NCI-H526 treated with DMSO at 0.1 percent for 48 hours (cell line): ENCODE data around the gene EFNA2.

Experiments
- DNase-seq: peaks from one replicate; lab custom pipeline; 2025; lab: John Stamatoyannopoulos, UW

The EFNA2 gene

DNA sequence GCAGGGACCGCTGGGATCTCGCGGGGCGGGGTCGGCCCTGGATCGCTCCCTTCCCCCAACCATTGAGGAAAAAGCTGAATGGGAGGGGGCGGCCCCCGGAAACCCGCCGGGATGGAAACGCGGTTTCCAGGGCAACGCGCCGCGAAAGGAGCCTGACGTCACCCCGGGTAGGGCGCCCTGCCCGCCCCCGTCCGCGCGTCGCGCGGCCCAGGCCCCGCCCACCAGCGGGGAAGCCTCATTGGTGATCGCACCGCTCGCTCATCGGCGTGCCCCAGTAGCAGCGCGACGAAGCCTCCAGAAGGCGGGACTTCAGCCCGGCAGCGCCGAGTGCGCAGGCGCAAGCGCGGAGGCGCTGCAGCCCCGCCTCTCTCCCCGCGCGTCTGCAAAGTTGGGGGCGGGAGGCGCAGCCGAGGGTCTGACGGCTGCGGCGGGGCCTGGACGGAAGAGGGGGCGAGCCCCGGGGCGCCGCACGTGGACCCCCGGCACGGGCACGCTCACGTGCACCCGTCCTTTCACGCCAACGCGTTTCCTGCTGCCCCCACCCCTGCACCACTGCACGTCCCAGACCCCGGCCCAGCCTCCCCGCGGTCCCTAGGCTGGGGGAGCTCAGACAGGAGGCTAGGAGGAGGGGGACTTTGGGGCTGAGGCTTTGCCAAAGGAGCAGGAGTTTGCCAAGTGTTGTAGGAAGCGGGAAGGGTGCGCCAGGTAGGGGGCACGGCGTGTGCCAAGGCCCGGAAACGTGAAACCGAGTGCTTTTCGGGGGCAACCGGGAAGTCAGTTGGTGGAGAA, 24.7 kb upstream of the EFNA2 start:
- peak; percentile 60 for DNase-seq

DNA sequence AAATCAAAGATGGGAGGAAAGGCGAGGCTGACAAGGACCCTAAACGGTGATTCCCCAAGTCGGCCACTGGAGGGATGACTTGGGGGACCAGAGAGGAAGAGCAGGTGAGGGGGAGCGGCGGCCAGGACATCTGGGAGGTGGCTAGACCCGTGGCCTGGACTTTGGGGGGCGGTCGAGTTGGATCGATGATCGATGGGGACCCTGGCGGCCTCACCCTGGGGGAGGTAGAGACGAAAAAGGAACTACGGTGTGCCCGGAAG, 24.2 kb upstream of the EFNA2 start:
- no peak for DNase-seq

- DNase-seq: no peak
These were observed 23.7 kb upstream of the EFNA2 start for GRCh38 chr19:1261798-1262622.

DNA sequence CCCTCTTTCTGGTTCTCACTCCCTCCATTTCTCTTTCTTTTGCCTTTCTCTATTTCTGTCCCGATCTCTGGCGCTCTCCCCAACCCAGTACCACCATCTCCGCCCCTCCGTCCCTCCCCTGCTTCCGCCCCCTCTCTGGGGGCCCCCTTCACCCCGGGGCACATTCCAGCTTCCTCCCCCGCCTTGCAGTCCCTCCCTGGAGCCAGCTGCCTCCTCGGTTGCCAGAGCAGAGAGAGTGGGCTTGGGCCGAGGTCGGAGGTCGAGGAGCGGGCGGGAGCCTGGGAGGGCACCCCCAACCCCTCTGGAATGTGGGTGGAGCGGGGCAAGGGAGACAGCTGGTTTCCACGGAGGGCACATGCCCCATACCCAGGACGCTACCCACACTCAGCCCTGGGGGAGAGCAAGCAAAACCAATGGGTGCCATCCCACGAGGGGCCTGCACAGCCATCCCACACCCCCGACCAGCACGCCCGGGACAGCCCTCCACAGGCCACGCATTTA, 23.0 kb upstream of the EFNA2 start:
- DNase-seq: no peak

DNA sequence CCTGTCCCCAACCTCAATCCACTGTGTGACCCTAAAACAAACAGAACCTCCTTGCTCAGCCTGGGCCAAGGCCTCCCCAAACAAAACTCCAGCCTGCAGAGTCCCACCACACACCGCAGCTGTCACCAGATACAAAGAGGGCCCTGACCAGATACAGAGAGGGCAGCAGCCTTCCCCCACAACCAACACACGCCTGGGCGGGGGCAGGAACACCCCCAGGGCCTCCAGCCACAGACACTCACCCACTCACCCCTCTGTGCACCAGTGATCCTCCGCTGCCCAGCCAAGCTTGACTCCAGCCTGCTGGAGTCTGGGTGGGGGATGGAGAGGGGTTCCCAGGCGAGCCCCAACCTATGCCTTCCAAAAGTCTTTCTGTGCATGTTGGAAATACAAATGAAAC, 22.5 kb upstream of the EFNA2 start:
- no peak for DNase-seq

DNA sequence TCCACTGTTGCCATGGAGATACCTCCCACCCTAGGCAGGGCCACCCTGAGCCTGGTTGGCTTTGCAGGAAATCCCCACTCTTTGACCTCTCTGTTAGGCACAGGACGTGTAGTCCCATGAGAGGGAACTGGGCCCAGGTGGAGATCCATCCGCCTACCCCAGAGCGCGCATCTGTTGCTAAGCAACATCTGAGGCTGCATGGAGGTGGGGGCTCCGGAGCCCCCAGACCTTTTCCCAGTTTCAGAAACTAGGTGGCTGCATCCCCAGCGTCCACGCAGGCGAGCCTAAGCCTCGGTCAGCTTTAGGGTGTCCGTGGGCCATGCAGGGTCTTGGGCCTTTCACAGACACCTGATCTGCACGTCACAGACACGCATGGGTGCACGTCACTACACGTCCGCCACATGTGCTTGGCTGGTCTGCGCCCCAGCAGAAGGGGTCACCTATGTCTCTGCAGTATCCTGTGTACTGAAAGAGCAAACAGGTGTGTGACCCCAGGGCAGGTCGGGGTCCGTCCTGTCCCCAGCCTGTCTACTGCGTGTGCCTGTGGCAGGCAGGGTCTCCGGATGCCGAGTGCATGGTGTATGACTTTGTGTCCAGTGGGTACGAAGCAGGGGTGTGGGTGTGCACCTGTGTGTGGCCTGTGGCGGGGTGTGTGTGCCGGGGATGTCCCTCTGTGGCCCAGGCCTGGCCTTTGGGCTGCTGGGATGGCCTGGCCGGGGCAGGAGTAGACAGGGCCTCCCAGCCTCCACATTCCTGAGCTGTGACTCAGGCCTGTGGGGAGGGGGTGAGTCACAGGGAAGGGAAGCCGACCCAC, 20.7 kb upstream of the EFNA2 start:
- DNase-seq: no peak

DNA sequence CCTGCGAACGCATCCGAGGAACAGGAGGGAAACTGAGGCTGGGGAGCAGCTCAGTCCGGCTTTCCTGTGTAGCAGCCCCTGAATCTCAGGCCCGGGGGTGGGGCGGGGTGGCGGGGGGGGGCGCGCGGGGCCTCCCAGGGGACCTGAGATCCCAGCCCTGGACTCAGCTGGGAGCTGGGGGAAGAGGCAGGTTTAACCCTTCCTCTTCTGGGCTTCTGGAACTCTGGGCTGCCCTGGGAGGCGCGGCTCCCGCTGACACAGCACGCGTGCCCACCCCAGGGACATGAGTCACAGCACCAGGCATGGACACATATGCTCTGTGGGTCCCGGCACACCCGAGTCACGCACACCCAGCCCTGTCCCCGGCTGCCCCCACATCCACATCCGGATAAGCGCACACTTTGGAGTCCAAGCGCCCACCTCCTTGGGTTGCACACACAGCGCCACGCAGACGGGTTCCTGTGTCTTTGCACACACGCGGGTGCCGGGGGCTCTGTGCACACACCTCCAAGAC, 20.0 kb upstream of the EFNA2 start:
- no peak for DNase-seq

DNA sequence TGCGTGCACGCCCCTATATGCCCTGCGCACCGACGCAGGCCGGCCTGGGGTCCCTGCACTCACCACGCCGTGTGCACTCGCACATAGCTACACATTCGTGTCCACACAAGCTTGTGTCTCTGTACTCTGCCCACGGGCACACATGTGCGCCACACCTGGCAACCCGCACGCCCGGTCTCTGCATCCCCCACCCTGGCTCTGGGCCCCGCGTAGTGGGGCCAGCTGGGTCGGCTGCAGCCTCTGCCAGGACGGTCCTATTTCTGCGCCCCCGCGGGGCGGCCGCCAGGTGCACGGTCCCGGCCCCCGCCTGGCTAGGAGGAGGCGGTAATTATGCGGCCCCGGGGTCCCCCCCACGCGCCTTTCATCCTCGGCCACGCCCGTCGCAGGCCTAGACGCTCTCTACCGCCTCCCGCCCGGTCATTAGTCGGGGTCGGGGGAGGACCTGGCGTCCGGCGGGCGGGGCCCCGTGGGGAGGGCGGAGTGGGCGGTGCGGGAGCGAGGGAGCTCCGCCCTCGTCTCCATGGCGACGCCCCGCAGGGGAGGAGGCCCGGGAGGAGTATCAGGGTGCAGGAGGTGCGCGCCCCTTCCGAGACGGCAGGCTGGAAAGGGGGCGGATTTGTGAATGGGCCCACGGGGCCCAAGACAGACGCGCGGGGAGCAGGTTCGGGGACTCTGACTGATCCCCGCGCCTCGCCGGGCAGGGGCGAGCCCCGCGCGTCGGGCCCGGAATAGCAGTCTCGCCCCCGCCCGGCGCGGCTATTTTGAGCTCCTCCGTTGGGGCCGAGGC, 19.4 kb upstream of the EFNA2 start:
- DNase-seq: no peak

- no peak for DNase-seq
These were observed 18.7 kb upstream of the EFNA2 start for GRCh38 chr19:1266916-1267476.

DNA sequence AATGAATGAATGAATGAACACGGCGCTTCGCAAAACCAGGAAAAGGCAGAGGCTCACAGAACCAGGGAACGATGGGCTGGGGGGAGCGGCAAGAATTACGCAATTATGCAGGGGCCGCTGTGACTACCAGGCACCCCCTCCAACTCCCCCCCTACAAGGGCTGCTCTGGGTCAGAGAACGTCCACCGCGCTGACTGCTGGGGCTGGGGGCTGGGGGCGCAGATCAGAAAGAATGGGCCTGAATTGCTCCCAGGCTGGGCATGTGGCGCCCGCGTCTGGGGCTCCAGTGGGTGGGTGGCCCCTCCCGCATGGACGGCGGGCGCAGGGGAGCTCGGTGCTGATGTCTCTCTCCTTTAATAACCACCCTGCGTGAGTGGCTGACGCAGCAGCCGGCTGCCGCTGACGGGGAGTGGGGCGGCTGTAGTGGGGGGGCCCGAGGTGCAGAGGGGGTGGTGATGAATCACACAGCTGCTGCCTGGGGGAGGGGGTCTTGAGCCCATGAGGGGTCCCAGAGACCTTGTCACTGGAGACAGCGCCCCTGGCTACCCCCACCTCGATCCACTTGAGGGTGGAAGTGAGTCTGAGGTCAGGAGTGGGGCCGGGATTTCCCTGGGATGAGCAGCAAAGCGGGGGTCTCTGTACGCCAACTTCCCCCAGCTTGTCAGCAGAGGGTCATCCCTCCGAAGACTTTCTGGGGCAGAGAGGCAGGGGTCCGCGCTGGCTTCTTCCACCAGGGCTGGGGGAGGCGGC, 18.0 kb upstream of the EFNA2 start:
- DNase-seq: no peak

DNA sequence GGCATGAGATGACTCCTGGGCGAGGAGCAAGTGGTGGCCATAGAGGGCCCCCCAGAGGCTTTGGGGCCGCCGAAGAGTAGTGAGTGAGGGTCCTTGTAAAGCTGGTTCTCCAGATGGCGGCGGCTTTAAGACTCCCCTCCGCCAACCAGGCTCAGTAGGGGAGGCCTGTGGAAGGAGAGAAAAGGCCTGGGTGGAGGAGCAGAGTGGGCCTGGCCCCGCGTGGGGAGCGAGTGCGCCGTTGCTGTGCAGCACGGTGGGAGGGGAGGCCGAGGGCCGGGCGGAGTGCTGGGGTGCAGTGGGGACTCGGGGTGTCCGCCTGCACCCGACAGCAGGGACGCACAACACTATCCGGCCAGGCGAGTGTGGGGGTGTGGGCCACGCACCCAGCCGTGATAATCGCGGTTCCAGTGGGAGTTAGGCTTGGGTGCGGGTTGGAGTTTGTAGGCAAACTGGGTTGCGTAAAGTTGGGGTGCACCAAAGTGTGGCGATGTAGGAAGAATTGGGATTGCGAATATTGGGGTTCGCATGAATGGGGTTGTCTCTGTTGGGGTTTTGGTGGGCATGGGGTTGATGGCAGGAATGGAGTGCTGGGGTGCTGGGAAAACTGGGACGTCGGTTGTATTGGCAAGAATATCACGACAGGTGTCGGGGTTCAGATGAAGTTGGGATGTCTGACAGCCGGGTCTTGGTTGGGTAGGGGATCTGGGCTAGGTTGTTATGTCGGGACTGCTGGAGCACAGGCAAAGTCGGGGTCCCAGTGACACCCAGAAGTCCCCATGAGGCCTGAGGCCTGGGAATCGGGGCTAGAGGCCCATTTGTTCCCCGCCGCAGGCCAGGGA, 17.2 kb upstream of the EFNA2 start:
- DNase-seq: no peak

DNA sequence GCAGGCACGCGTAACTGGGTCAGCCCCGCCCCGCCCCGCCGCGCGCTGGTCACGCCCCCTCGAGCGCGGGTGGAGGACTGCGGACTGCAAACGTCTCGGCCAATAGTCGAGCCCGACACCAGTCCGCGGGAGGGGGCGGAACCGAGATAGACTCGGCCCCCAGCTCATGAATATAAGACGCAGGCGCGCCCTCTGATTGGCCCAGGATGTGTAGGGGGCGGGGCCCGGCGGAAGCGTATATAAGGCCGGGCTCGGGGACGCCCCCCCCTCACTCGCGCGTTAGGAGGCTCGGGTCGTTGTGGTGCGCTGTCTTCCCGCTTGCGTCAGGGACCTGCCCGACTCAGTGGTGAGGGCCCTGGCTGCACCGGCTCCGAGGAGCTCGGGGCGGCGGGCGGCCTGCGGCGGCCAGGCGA, 16.6 kb upstream of the EFNA2 start, which contains the start of gene CIRBP:
Gene CIRBP (plus strand): TSS at position 268 of the 413 bp plus-strand sequence. CDS start 1,602 bp downstream, outside the sequence.
- DNase-seq: peak; percentile 86

DNA sequence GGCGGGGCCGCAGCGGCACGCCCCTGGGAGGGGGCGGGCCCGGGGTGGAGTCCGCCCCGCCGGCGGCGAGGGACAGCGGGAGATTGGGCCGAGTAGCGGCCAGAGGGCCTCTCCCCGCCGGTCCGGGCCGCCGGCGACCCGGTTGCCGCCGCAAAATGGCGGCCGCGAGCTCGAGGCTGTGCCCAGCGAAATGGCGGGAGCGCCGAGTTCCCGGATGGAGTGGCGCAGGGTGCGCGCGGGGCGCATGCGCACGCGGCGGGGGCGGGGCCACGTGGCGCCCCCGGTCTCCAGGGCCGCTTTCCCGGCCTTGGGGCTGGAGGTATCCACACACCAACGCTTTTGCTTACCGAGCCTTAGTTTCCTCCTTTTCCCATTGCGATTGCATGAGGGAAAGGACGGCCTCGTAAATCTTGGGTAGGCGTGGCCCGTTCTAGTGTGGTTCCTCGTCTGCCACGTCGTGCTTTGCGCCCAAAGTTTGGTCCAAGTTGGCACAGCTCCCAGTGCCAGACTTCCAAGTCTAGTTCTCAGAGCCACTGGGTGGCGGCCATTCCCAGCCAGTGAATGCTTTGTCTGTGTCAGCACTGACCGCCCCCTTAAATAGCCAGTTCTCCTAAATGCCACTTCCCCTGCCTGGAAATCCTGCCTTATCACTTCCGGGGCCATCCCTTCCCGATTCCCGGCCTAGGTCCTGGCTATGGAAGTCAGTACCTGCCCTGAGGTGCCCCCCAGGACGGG, 16.0 kb upstream of the EFNA2 start:
- peak; percentile 46 for DNase-seq

- no peak for DNase-seq
These were observed 15.3 kb upstream of the EFNA2 start for GRCh38 chr19:1270213-1270853.

- no peak for DNase-seq
These were observed 14.7 kb upstream of the EFNA2 start for GRCh38 chr19:1270854-1271527.

DNA sequence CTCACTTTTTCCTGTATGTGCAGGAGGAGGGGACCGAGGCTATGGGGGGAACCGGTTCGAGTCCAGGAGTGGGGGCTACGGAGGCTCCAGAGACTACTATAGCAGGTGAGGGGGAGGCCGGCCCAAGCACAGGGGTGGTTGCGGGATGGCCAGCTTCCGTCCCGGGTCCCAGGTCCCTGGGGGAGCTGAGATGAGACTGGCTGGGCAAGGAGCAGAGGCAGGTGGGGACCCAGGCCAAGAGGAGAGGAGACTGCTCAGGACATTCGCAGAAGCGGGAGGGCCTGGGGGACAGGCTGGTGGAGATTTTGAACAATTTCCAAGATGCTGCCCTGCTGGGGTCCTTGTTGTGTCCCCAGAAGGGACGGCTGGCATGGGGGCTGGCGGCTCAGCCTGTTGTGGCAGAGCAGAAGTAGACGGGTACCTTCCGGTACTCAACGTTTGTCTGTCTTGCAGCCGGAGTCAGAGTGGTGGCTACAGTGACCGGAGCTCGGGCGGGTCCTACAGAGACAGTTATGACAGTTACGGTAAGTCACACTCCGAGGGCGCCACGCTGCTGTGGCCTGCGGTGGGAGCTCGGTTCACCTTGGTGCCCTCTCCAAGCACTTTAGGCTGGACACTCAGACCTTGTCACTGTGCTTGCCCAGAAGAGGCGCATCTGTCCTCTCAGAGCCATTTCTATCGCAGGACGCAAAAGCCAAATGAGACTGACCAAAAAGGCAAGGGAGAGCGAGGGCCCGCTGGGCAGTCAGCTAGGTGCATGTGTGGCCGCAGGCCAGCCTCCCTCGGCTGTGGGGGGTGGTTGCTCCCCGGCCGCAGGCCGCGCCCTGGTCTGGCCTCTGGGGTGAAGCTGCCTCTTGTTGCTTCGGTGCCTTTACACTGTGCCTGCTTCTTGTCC, 13.9 kb upstream of the EFNA2 start:
- DNase-seq: no peak
